CD4-positive, alpha-beta T cell (primary cell): ENCODE measurements around the gene TCN2. TPM values are rescaled to one million over a fixed set of nuclear protein-coding genes. Genes with fewer than 3 reads are reported as not detected.
"Not testable (repeated sequence)": the region's sequence is repeated elsewhere in the genome, so short reads cannot be mapped to it uniquely, and the experiment has no call there.

Experiments
- ATAC-seq: fragments of 200-7000 bp; cut with Tn5 transposase; one replicate; pipeline ENCODE4 v1.10.0; 2022; ENCODE audit warnings: mild to moderate bottlenecking; ENCODE audit not compliant: poor library complexity
- CTCF ChIA-PET: fragments of 350-600 bp; sonication (Branson Sonifier 250); formaldehyde crosslinking; loops from one replicate; lab custom pipeline; 2021; ENCODE audit warnings: antibody characterized with exemption, inconsistent platforms; lab: Charles Lee
- POLR2A ChIA-PET: fragments of 350-600 bp; sonication (Branson Sonifier 250); formaldehyde crosslinking; loops from one replicate; lab custom pipeline; 2021; ENCODE audit warnings: antibody characterized with exemption, inconsistent platforms; lab: Charles Lee
- DNase-seq, 14 experiments: peaks; one replicate each; pipeline ENCODE4 v3.0.0-alpha.2; 2013 to 2020; ENCODE audit warnings: mixed read lengths in 2 of 14
- H3K27ac ChIP-seq, 2 donors: one replicate each; pipeline versions ENCODE4 v1.5.1 to v1.7.0; 2013; ENCODE audit warnings: low read length in 2 of 2, low read depth in 1 of 2, mild to moderate bottlenecking in 1 of 2
- H3K27me3 ChIP-seq, 2 experiments: 1 replicate in 1 of 2; 2 replicates in 1 of 2; pipeline versions ENCODE4 v1.6.1 to v1.7.0; 2013; ENCODE audit warnings: low read length in 2 of 2, control low read depth in 1 of 2, mild to moderate bottlenecking in 1 of 2, moderate library complexity in 1 of 2; ENCODE audit not compliant: insufficient read depth in 2 of 2, control insufficient read depth in 1 of 2
- H3K36me3 ChIP-seq: one replicate; pipeline ENCODE4 v1.6.1; 2013; ENCODE audit warnings: low read length, control low read depth; ENCODE audit not compliant: insufficient read depth
- H3K4me1 ChIP-seq: one replicate; pipeline ENCODE4 v1.6.1; 2013; ENCODE audit warnings: low read length, control low read depth; ENCODE audit not compliant: insufficient read depth
- H3K4me3 ChIP-seq: one replicate; pipeline ENCODE4 v1.5.1; 2013; ENCODE audit warnings: mild to moderate bottlenecking, low read length, moderate library complexity
- H3K9me3 ChIP-seq, 2 experiments: 1 replicate in 1 of 2; 2 replicates in 1 of 2; pipeline versions ENCODE4 v1.6.1 to v1.7.0; 2013; ENCODE audit warnings: low read length in 2 of 2, mild to moderate bottlenecking in 2 of 2, control low read depth in 1 of 2, moderate library complexity in 1 of 2; ENCODE audit not compliant: control insufficient read depth in 1 of 2, insufficient read depth in 1 of 2
- H3K27ac Mint-ChIP-seq: one replicate; pipeline ENCODE4 v1.8.0; 2020; ENCODE audit warnings: mixed read lengths
- H3K27me3 Mint-ChIP-seq: one replicate; pipeline ENCODE4 v1.8.0; 2021; ENCODE audit warnings: mixed read lengths
- H3K36me3 Mint-ChIP-seq: one replicate; pipeline ENCODE4 v1.8.0; 2021; ENCODE audit warnings: low read depth, mixed read lengths
- H3K4me1 Mint-ChIP-seq: one replicate; pipeline ENCODE4 v1.8.0; 2021; ENCODE audit warnings: low read depth, mixed read lengths
- H3K4me3 Mint-ChIP-seq: one replicate; pipeline ENCODE4 v1.8.0; 2020; ENCODE audit warnings: mild to moderate bottlenecking, mixed read lengths
- H3K9me3 Mint-ChIP-seq: one replicate; pipeline ENCODE4 v1.8.0; 2020; ENCODE audit warnings: mixed read lengths
- CTCF ChIP-seq: fragments of 200-600 bp; IDR thresholded peaks from one replicate; pipeline ENCODE4 v1.8.0; 2022; ENCODE audit warnings: antibody characterized with exemption, mild to moderate bottlenecking
- intact Hi-C, 2 experiments: fragments of 100-400 bp; cut with DNase I in 1 of 2; cut with micrococcal nuclease in 1 of 2; formaldehyde crosslinking; loops; one replicate each; pipeline versions ENCODE4 v1.15.1 to v1.9.0; 2023 to 2025; cut with DNase I, micrococcal nuclease
- total RNA-seq, 174 experiments: library from RNA in 2 of 174; stranded (reverse) in 2 of 174; gene quantifications; one replicate each; pipeline ENCODE4 v1.2.3 and lab custom pipeline; 2021 to 2026

Gene TCN2
- total RNA-seq, 2 experiments from 2014 or later = 0.52 to 0.53 TPM

GRCh38 chr22:30591588-30592359 is 15.2 kb upstream of the TCN2 start, which contains the start of gene PES1:
Gene PES1 (minus strand): TSS chr22:30591910. CDS start chr22:30591833, 77 bp downstream.
- intact Hi-C loops = loop anchor here in 1 of 2 experiments (1.0 to 10.0 kb wide), 9 partner anchors 44 to 1353 kb away; partner anchors contain the start of genes DEPDC5, DUSP18, EIF4ENIF1 and MORC2
- POLR2A ChIA-PET = interaction anchor here (0.6 to 1.8 kb wide), 6 partner anchors 16 to 1295 kb away, joined by 3 to 9 read pairs (median 4); partner anchors contain the start of genes MORC2, PIK3IP1, SLC35E4 and TUG1

DNA sequence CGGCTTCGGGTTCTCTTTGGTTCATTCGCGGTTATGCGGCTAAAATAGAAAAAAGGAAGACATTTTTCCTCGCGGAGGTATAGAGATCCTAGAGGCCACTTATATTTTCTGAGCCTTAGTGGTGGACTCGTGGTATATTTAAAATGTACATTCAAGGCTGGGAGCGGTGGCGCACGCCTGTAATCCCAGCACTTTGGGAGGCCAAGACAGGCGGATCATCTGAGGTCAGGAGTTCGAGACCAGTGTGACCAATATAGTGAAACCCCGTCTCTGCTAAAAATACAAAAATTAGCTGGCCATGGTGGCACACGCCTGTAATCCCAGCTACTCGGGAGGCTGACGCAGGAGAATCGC is 14.6 kb upstream of the TCN2 start:
- Histone ChIP-seq H3K36me3 (peaks cover 23% of the 10 kb centered on the region), H3K27ac (peak overlapping the region in 1 of 2 donors; percentile 97), H3K4me3 (peak overlapping the region; percentile 96), H3K4me1 (peaks cover 16% of the 10 kb centered on the region)
- H3K27me3 Mint-ChIP-seq, ATAC-seq, H3K9me3 Mint-ChIP-seq, DNase-seq, H3K4me1 Mint-ChIP-seq, H3K9me3 ChIP-seq, H3K4me3 Mint-ChIP-seq, H3K27me3 ChIP-seq, H3K27ac Mint-ChIP-seq: not testable (repeated sequence)
- ChIA-PET POLR2A (interaction anchor here (1.2 kb wide), 1 partner anchor 15 kb away, joined by 5 read pairs; no protein-coding TSS in a partner anchor), CTCF (interaction anchor here (1.9 kb wide), 1 partner anchor 42 kb away, joined by 9 read pairs; no protein-coding TSS in a partner anchor)
- intact Hi-C loops = loop anchor here in 1 of 2 experiments (1.0 to 10.0 kb wide), 7 partner anchors 43 to 1352 kb away; partner anchors contain the start of genes DEPDC5, DUSP18, EIF4ENIF1 and MORC2
- peaks cover 32% of the 10 kb centered on the region for H3K36me3 Mint-ChIP-seq

More at GRCh38 chr22:30591588-30592359, 15.2 kb upstream of the TCN2 start, which contains the start of gene PES1:
- Mint-ChIP-seq H3K27me3 (no peaks in the 10 kb centered on the region), H3K4me3 (no peak within 1 kb of the TSS), H3K27ac (no peak within 1 kb of the TSS), H3K9me3 (no peaks in the 10 kb centered on the region), H3K36me3 (peaks cover 37% of the 10 kb centered on the region), H3K4me1 (no peaks in the 10 kb centered on the region)
- H3K4me3 ChIP-seq = peak within 1 kb of the TSS; percentile 96
- H3K4me1 ChIP-seq = peaks cover 16% of the 10 kb centered on the region
- peaks cover 29% of the 10 kb centered on the region for H3K36me3 ChIP-seq
- DNase-seq = peak; percentile 91 to 99 (median 94)
- H3K27me3 ChIP-seq = no peaks in the 10 kb centered on the region
- TF ChIP-seq CTCF = no peak
- H3K27ac ChIP-seq = peak within 1 kb of the TSS; percentile 85 to 97
- CTCF ChIA-PET = no interaction called here
- peak; percentile 96 for ATAC-seq
- no peaks in the 10 kb centered on the region for H3K9me3 ChIP-seq

DNA sequence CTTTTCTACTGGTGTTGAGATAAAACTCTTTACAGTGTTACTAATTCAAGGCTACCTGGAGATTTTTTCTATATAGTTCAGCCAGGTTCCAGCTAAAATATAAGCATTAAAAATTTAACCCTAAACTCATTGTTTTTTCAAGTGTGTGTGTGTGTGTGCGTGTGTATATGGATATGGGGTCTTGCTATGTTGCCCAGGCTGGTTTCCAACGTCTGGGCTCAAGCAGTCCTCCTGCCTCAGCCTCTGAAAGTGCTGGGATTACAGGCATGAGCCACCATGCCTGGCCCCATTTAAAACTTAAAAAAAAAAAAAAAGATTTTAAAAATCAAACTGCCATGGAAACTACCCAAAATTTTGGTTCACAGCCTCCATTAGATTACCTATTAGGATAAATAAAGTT is 10.8 kb upstream of the TCN2 start:
- H3K4me1 Mint-ChIP-seq = no peaks in the 10 kb centered on the region
- DNase-seq = no peak
- intact Hi-C loops = loop anchor here in 1 of 2 experiments (10.0 kb wide), 3 partner anchors 889 to 1349 kb away; partner anchors contain the start of genes DEPDC5, EIF4ENIF1, PRR14L and YWHAH
- no peak overlapping the region for H3K4me3 Mint-ChIP-seq
- TF ChIP-seq CTCF = no peak
- no peaks in the 10 kb centered on the region for H3K27me3 Mint-ChIP-seq
- CTCF ChIA-PET = interaction anchor here (1.2 kb wide), 1 partner anchor 10 kb away, joined by 3 read pairs; no protein-coding TSS in a partner anchor
- no peaks in the 10 kb centered on the region for H3K36me3 Mint-ChIP-seq
- no peak overlapping the region for H3K27ac Mint-ChIP-seq
- POLR2A ChIA-PET = no interaction called here
- H3K9me3 Mint-ChIP-seq = no peaks in the 10 kb centered on the region
- H3K27ac ChIP-seq = no peak overlapping the region
- H3K36me3 ChIP-seq = no peaks in the 10 kb centered on the region
- H3K9me3 ChIP-seq = no peaks in the 10 kb centered on the region
- peaks cover 8% of the 10 kb centered on the region for H3K4me1 ChIP-seq
- H3K27me3 ChIP-seq = no peaks in the 10 kb centered on the region
- no peak overlapping the region for H3K4me3 ChIP-seq
- ATAC-seq = no peak
